SK-N-SH (cell line): ENCODE data around the gene KRT37.

ENCODE experiments used
- CTCF ChIP-seq: fragments of 200-600 bp; sonication (generic); IDR thresholded peaks from 2 replicates; pipeline ENCODE4 v1.6.1; 2017; ENCODE audit warnings: antibody characterized with exemption, mild to moderate bottlenecking, moderate library complexity
- FOXM1 ChIP-seq: IDR thresholded peaks from 2 replicates; pipeline ENCODE4 v1.4.0; 2012; ENCODE audit warnings: low read depth, mild to moderate bottlenecking
- TEAD4 ChIP-seq: IDR thresholded peaks from 2 replicates; pipeline ENCODE4 v1.4.0; 2012; ENCODE audit warnings: mild to moderate bottlenecking, borderline replicate concordance; ENCODE audit not compliant: insufficient read depth
- USF2 ChIP-seq: fragments of 150-350 bp; IDR thresholded peaks from 2 replicates; pipeline ENCODE4 v1.6.1; 2017; ENCODE audit warnings: antibody characterized with exemption, low read length, low read depth, borderline replicate concordance

GRCh38 chr17:41415833-41416335, 8.5 kb downstream of the KRT37 start:
- TF ChIP-seq FOXM1 (no peak), CTCF (no peak), TEAD4 (no peak), USF2 (no peak)
